OCI-LY3 (cell line): ENCODE measurements around the gene EPHA2.

Experiments used
- CTCF ChIP-seq: fragments of 200-600, 300-600 bp; sonication (generic); IDR thresholded peaks from 2 replicates; pipeline ENCODE4 v1.5.1; 2014; ENCODE audit warnings: antibody characterized with exemption, low read length, low read depth
- EZH2phosphoT487 ChIP-seq: fragments of 200-600 bp; shearing (Covaris generic); IDR thresholded peaks from 2 replicates; pipeline ENCODE4 v1.6.1; 2018; ENCODE audit warnings: antibody characterized with exemption, mixed run types, low read depth

- no peak for TF ChIP-seq CTCF
- TF ChIP-seq EZH2phosphoT487 = no peak
These were observed 35.4 kb upstream of the EPHA2 start for GRCh38 chr1:16191309-16191708.
